GM06990 (cell line): ENCODE data around the gene RALA.
"Not testable (repeated sequence)": the region's sequence is repeated elsewhere in the genome, so short reads cannot be mapped to it uniquely, and the experiment has no call there.

Experiments used
- DNase-seq: peaks from one replicate; pipeline ENCODE4 v3.0.0-alpha.2; 2011; ENCODE audit not compliant: insufficient read length; ENCODE audit errors: extremely low read depth
- H3K27me3 ChIP-seq: replicated peaks from 2 replicates; pipeline ENCODE4 v1.6.0; 2011; ENCODE audit warnings: low read length; ENCODE audit not compliant: control insufficient read depth, insufficient read depth
- H3K36me3 ChIP-seq: 2 replicates; pipeline ENCODE4 v1.5.1; 2011; ENCODE audit warnings: low read length; ENCODE audit not compliant: control insufficient read depth, insufficient read depth
- H3K4me3 ChIP-seq: replicated peaks from 2 replicates; pipeline ENCODE4 v1.5.1; 2011; ENCODE audit warnings: low read depth, mild to moderate bottlenecking, control low read depth, low read length
- TF ChIP-seq, protein P1 (sequence below): IDR thresholded peaks from 2 replicates; pipeline ENCODE4 v1.5.1; 2011; ENCODE audit warnings: low read length, control low read depth, mild to moderate bottlenecking, inconsistent platforms; ENCODE audit not compliant: insufficient read depth, poor library complexity, severe bottlenecking

Gene RALA

DNA sequence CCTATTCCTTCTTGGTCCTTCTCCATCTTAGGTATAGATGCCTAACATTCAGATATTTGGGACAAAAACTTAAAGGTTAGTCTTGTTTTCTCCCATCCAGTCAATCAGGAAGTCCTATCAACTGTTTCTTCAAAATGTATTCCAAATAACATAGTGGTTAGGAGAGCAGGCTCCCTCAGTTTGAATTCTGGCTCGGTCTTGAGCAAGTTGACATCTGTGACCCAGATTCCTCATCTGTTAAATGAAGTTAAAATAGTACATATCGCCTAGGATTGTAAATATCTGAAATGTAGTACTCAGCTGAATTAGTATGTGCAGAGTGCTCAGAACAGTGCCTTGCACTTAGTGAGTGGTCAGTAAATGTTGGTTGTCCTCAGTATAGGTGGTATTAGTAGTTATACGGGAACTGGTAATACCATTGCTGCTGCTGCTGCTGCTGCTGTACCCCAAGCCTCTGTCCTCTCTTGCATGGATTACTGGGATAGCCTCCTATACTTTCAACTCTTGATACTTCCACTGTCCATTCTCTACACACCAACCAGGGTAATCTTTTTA, 58.6 kb downstream of the RALA start:
- H3K27me3 ChIP-seq: no peaks in the 10 kb centered on the region
- TF ChIP-seq, protein P1, sequence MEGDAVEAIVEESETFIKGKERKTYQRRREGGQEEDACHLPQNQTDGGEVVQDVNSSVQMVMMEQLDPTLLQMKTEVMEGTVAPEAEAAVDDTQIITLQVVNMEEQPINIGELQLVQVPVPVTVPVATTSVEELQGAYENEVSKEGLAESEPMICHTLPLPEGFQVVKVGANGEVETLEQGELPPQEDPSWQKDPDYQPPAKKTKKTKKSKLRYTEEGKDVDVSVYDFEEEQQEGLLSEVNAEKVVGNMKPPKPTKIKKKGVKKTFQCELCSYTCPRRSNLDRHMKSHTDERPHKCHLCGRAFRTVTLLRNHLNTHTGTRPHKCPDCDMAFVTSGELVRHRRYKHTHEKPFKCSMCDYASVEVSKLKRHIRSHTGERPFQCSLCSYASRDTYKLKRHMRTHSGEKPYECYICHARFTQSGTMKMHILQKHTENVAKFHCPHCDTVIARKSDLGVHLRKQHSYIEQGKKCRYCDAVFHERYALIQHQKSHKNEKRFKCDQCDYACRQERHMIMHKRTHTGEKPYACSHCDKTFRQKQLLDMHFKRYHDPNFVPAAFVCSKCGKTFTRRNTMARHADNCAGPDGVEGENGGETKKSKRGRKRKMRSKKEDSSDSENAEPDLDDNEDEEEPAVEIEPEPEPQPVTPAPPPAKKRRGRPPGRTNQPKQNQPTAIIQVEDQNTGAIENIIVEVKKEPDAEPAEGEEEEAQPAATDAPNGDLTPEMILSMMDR: no peak
- DNase-seq: no peak
- H3K36me3 ChIP-seq: no peaks in the 10 kb centered on the region; the same call in 1 of the 2 replicates
- H3K4me3 ChIP-seq: no peak overlapping the region

DNA sequence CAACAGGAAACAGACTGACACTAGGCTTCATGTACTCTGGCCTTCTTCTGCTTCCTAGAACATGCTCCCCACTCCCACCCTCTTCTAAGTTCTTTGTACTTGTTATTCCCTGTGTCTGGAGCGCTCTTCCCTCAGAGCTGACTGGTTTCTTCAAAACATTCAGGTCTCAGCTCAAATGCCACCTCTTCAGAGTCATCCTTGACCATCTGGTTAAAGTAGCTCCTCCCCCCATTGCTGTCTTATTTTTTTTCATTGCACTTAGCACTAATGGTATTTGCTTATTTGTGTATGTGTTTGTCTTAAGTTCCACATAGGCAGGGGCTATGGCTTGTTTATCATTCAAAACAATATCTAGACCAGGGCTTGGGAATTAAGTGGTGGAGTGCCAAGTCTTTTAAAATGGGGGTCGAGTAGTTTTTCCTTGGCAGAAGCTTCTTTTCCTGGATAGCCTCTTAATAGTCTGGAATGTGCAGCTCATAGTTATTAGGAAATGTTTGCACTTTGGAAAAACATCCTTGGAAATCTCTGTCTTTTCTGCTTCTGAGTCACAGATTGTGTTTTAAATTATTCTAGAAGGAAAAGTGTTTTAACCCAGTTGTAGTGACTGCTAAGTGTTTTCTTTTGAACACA, 60.0 kb downstream of the RALA start:
- H3K4me3 ChIP-seq: no peak overlapping the region
- no peak for DNase-seq
- TF ChIP-seq, protein P1: no peak
- H3K27me3 ChIP-seq: no peaks in the 10 kb centered on the region
- no peaks in the 10 kb centered on the region; the same call in none of the 2 replicates for H3K36me3 ChIP-seq

DNA sequence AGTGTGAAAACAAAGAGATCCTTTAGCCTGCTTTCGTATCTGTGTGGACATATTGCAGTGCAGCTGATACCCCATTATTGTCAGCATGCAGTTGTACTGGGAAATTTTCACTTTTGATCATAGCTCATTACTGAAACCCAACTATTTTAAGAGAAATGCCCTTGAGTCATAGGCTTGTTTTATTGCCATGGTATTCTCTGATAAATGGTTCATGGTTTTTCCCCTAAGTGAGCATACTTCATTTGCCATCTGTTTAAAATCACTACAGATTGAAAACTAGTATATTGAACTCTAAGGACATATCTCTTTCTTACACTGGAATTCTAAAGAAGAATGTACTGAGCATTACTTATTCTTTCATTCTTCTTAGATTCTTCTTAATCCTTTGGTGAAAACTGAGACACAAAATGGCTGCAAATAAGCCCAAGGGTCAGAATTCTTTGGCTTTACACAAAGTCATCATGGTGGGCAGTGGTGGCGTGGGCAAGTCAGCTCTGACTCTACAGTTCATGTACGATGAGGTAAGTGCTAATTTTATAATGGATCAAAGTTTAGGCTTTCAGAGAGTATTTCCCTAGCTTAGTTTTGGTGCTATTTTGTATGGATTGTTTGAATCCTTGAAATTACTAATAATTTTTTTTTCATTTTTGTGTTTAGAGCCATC, 63.0 kb downstream of the RALA start:
- DNase-seq: peak; percentile 59
- TF ChIP-seq, protein P1: no peak
- Histone ChIP-seq H3K4me3 (no peak overlapping the region), H3K36me3 (peaks cover 5% of the 10 kb centered on the region), H3K27me3 (no peaks in the 10 kb centered on the region)

DNA sequence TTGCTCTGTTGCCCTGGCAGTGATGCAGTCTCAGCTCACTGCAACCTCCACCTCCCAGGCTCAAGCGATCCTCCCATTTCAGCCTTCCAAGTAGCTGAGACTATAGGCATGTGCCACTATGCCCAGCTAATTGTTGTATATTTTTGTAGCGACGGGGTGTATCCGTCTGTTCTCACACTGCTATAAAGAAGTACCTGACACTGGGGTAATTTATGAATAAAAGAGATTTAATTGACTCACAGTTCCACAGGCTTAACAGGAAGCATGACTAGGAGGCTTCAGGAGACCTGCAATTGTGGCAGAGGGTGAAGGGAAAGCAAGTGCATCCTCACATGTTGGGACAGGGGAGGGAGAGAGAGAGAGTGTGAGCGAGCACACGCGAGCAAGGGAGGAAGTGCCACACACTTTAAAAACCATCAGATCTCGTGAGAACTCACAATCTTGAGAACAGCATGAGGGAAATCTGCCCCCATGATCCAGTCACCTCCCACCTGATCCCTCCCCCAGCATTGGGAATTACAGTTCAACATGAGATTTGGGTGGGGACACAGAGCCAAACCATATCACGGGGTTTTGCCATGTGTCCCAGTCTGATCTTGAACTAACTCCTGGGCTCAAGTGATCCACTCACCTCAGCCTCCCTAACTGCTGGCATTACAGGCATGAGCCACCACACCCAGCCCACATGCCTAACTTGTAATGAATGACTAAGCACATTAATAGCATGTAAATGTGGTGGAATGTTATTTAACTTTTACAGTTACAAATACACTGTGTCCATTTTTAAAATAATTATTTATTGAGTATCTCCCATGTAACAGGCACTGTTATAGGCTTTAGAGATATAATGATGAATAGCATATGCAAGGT, 65.5 kb downstream of the RALA start:
- TF ChIP-seq, protein P1: no peak
- Histone ChIP-seq H3K36me3 (peaks cover 5% of the 10 kb centered on the region), H3K4me3 (no peak overlapping the region), H3K27me3 (no peaks in the 10 kb centered on the region)
- no peak for DNase-seq

DNA sequence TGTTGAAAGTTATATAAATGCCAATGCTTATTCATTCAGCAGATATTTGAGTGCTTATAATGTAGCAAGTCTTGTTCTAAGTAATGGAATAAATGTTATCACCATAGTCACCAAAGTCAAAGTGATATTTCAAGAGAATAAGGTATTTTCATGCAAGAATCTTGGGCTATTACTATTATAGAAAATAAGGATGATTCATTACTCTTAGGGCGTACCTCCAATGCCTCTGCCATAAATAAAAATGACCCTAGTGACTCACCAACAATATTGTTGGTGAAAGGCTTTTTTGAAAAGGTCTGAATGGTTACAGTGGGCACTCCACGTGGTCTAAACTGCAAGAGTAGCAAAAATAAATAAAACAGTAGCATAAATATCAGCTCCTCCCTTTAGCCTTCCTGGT, 68.4 kb downstream of the RALA start:
- TF ChIP-seq, protein P1: no peak
- Histone ChIP-seq H3K27me3 (no peaks in the 10 kb centered on the region), H3K4me3 (no peak overlapping the region), H3K36me3 (peaks cover 5% of the 10 kb centered on the region)
- DNase-seq: no peak

DNA sequence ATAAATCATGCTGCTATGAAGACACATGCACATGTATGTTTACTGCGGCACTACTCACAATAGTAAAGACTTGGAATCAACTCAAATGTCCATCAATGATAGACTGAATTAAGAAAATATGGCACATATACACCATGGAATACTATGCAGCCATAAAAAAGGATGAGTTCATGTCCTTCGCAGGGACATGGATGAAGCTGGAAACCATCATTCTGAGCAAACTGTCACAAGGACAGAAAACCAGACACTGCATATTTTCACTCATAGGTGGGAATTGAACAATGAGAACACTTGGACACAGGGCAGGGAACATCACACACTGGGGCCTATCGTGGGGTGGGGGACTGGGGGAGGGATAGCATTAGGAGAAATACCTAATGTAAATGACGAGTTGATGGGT, 69.7 kb downstream of the RALA start:
- not testable (repeated sequence) for H3K27me3 ChIP-seq, H3K36me3 ChIP-seq, H3K4me3 ChIP-seq, DNase-seq
